ENCODE measurements around the gene DAAM1. TPM values are rescaled to one million over a fixed set of nuclear protein-coding genes. Genes with fewer than 3 reads are reported as not detected.

Gene DAAM1
- total and polyA plus RNA-seq, 12 donors = 7.4 to 37.4 (median 24.9) TPM

GRCh38 chr14:59251811-59252771, 63.6 kb downstream of the DAAM1 start:
- Histone ChIP-seq H3K9me3 (replicated peaks in 1 of 3) (no peaks in the 10 kb centered on the region), H3K4me3 (no peak overlapping the region), H3K27me3 (no peaks in the 10 kb centered on the region), H3K4me1 (replicated peaks in 1 of 2) (peaks cover 37 to 42% of the 10 kb centered on the region in 2 donors), H3K27ac (no peak overlapping the region), H3K36me3 (replicated peaks in 1 of 2) (no peaks in the 10 kb centered on the region)
- 62 to 79% (median 77%) methylated on average over 5 of the region's 5 CpGs for WGBS, 4 donors
- TF ChIP-seq POLR2A (IDR thresholded peaks at IDR 0.05) = no peak
- TF ChIP-seq, protein P1, sequence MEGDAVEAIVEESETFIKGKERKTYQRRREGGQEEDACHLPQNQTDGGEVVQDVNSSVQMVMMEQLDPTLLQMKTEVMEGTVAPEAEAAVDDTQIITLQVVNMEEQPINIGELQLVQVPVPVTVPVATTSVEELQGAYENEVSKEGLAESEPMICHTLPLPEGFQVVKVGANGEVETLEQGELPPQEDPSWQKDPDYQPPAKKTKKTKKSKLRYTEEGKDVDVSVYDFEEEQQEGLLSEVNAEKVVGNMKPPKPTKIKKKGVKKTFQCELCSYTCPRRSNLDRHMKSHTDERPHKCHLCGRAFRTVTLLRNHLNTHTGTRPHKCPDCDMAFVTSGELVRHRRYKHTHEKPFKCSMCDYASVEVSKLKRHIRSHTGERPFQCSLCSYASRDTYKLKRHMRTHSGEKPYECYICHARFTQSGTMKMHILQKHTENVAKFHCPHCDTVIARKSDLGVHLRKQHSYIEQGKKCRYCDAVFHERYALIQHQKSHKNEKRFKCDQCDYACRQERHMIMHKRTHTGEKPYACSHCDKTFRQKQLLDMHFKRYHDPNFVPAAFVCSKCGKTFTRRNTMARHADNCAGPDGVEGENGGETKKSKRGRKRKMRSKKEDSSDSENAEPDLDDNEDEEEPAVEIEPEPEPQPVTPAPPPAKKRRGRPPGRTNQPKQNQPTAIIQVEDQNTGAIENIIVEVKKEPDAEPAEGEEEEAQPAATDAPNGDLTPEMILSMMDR (IDR thresholded peaks at IDR 0.05) = no peak
- DNase-seq = no peak
- intact Hi-C loops (cut with DNase I) = no loop called here

DNA sequence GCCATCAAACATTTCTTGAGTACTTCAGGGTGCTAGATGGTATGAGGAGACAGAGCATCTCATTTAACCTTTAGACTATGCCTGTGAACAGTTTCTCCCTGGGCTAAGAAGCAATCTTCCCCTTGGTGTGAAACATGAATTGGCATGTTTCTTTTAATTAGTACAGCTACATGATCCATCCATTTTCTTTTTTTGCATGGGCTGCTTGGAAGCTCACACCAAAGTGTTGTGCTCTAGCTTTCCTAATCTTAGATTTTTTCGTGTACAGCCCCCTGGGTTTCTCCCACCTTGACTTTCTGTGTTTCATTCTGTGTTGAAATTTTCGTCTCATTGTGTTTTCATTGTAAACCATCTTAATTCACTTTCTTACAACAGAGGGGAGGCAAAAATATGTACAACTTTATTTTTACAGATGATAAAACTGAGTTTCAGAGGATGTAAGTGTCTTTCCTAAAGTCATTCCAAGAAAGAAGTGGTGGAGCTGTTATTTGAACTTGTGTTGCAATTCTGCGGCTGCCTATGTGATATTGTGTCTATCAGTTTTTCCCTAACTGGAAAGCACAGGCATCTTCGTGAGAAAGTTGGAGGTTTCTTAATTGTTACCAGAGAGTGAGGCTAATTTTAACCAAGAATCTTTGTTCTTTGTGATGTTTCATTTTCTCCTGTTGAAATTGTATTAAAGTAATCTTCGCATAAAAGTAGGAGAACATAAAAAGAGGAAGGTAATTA, 64.5 kb downstream of the DAAM1 start:
- Histone ChIP-seq H3K9me3 (replicated peaks in 1 of 3) (no peaks in the 10 kb centered on the region), H3K27me3 (no peaks in the 10 kb centered on the region), H3K27ac (peak overlapping the region in 3 of 5 donors; percentile 87 to 93 (median 87)), H3K36me3 (replicated peaks in 1 of 2) (no peaks in the 10 kb centered on the region), H3K4me3 (no peak overlapping the region), H3K4me1 (replicated peaks in 1 of 2) (peaks cover 37 to 42% of the 10 kb centered on the region in 2 donors)
- no peak for TF ChIP-seq POLR2A (IDR thresholded peaks at IDR 0.05)
- TF ChIP-seq, protein P1 (IDR thresholded peaks at IDR 0.05) = no peak
- WGBS, 4 donors = 75 to 81% (median 79%) methylated on average over 5 of the region's 5 CpGs
- no peak for DNase-seq
- intact Hi-C loops (cut with DNase I) = no loop called here

DNA sequence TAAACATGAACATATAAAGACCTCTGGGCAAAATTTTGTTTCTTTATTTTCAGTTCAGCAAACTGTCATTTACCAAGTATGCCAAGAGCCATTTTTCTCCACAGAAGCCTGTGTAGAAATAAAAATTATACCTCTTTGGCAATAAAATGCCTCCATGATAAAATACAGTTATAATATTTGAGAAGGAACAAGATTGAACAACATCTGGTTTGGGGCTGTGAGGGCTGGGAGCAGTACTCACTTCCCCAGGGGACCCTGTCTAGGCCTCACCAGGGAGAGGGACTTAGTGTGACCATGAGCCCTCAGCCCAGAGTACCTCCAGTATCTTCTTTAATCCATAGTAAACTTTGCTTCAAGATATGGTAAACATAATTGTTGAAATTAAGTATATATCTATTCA, 65.1 kb downstream of the DAAM1 start:
- Histone ChIP-seq H3K9me3 (replicated peaks in 1 of 3) (no peaks in the 10 kb centered on the region), H3K36me3 (replicated peaks in 1 of 2) (no peaks in the 10 kb centered on the region), H3K27me3 (no peaks in the 10 kb centered on the region), H3K4me3 (no peak overlapping the region), H3K4me1 (replicated peaks in 1 of 2) (peaks cover 37 to 42% of the 10 kb centered on the region in 2 donors), H3K27ac (peak overlapping the region in 3 of 5 donors; percentile 87 to 93 (median 87))
- intact Hi-C loops (cut with DNase I) = no loop called here
- no peak for TF ChIP-seq POLR2A (IDR thresholded peaks at IDR 0.05)
- TF ChIP-seq, protein P1 (IDR thresholded peaks at IDR 0.05) = no peak
- no peak for DNase-seq
